Endothelial cell of umbilical vein (primary cell): Measurements from ENCODE around the gene TLR9.

Source experiments
- EZH2 ChIP-seq: IDR thresholded peaks from 2 replicates; pipeline ENCODE4 v1.6.1; 2012; ENCODE audit warnings: borderline replicate concordance, low read depth, mild to moderate bottlenecking, moderate library complexity, low read length, inconsistent platforms; ENCODE audit not compliant: severe bottlenecking
- JUN ChIP-seq: IDR thresholded peaks from 2 replicates; pipeline ENCODE4 v1.6.1; 2011; ENCODE audit warnings: borderline replicate concordance, low read depth; ENCODE audit not compliant: insufficient read length, insufficient read depth
- MAX ChIP-seq: IDR thresholded peaks from 2 replicates; pipeline ENCODE4 v1.6.1; 2011; ENCODE audit not compliant: insufficient read depth, insufficient read length
- POLR2A ChIP-seq: IDR thresholded peaks from 2 replicates; pipeline ENCODE4 v1.6.1; 2012; ENCODE audit warnings: low read depth, mild to moderate bottlenecking, control low read depth, low read length
- POLR2AphosphoS5 ChIP-seq: IDR thresholded peaks from 2 replicates; pipeline ENCODE4 v1.6.1; 2012; ENCODE audit warnings: low read depth, mild to moderate bottlenecking, control low read depth, low read length, moderate library complexity; ENCODE audit not compliant: insufficient read depth
- TF ChIP-seq, protein P1 (sequence below), 2 donors: IDR thresholded peaks; 1 replicate in 1 of 2; 2 replicates in 1 of 2; pipeline ENCODE4 v1.5.1; 2011; ENCODE audit warnings: low read length in 2 of 2, mild to moderate bottlenecking in 2 of 2, moderate library complexity in 2 of 2, control low read depth in 1 of 2, inconsistent platforms in 1 of 2, low read depth in 1 of 2; ENCODE audit not compliant: insufficient read depth in 1 of 2; ENCODE audit errors: extremely low read depth in 1 of 2

GRCh38 chr3:52221563-52222318 is 3.7 kb downstream of the TLR9 start:
- TF ChIP-seq, protein P1, sequence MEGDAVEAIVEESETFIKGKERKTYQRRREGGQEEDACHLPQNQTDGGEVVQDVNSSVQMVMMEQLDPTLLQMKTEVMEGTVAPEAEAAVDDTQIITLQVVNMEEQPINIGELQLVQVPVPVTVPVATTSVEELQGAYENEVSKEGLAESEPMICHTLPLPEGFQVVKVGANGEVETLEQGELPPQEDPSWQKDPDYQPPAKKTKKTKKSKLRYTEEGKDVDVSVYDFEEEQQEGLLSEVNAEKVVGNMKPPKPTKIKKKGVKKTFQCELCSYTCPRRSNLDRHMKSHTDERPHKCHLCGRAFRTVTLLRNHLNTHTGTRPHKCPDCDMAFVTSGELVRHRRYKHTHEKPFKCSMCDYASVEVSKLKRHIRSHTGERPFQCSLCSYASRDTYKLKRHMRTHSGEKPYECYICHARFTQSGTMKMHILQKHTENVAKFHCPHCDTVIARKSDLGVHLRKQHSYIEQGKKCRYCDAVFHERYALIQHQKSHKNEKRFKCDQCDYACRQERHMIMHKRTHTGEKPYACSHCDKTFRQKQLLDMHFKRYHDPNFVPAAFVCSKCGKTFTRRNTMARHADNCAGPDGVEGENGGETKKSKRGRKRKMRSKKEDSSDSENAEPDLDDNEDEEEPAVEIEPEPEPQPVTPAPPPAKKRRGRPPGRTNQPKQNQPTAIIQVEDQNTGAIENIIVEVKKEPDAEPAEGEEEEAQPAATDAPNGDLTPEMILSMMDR (IDR thresholded peaks at IDR 0.05; ENCODE audit: extremely low read depth in 1 of 2, insufficient read depth in 1 of 2, low read depth in 1 of 2, low read length in 2 of 2): no peak
- no peak for TF ChIP-seq POLR2A
- TF ChIP-seq MAX: no peak
- no peak for TF ChIP-seq EZH2
- TF ChIP-seq POLR2AphosphoS5: no peak
- TF ChIP-seq JUN: no peak
